COLO829 (cell line): Measurements from ENCODE around the gene SCFD2.

ENCODE experiments used
- DNase-seq: peaks from one replicate; pipeline ENCODE4 v3.0.0; 2012; ENCODE audit warnings: low spot score

The SCFD2 gene

GRCh38 chr4:53137468-53137867, 228.4 kb downstream of the SCFD2 start:
- DNase-seq = no peak

- DNase-seq = no peak
Measured at GRCh38 chr4:53136954-53137353, 228.9 kb downstream of the SCFD2 start.

GRCh38 chr4:53132132-53132891, 233.5 kb downstream of the SCFD2 start:
- DNase-seq = no peak

- no peak for DNase-seq
Measured at GRCh38 chr4:53131562-53131925, 234.3 kb downstream of the SCFD2 start.

- no peak for DNase-seq
Measured at GRCh38 chr4:53130896-53131561, 234.8 kb downstream of the SCFD2 start.

GRCh38 chr4:53128706-53129357, 237.0 kb downstream of the SCFD2 start:
- no peak for DNase-seq

- no peak for DNase-seq
Measured at GRCh38 chr4:53128231-53128630, 237.6 kb downstream of the SCFD2 start.

GRCh38 chr4:53127365-53127764, 238.5 kb downstream of the SCFD2 start:
- DNase-seq = no peak

- DNase-seq = no peak
Measured at GRCh38 chr4:53126099-53126498, 239.8 kb downstream of the SCFD2 start.

- no peak for DNase-seq
Measured at GRCh38 chr4:53123819-53124218, 242.0 kb downstream of the SCFD2 start.

- DNase-seq = no peak
Measured at GRCh38 chr4:53123171-53123570, 242.7 kb downstream of the SCFD2 start.

GRCh38 chr4:53122280-53123116, 243.4 kb downstream of the SCFD2 start:
- no peak for DNase-seq

- DNase-seq = no peak
Measured at GRCh38 chr4:53121264-53121865, 244.5 kb downstream of the SCFD2 start.

GRCh38 chr4:53120778-53121177, 245.1 kb downstream of the SCFD2 start:
- DNase-seq = no peak

GRCh38 chr4:53119680-53120079, 246.2 kb downstream of the SCFD2 start:
- DNase-seq = peak; percentile 75

GRCh38 chr4:53118676-53119075, 247.2 kb downstream of the SCFD2 start:
- DNase-seq = peak; percentile 70

- no peak for DNase-seq
Measured at GRCh38 chr4:53116954-53117353, 248.9 kb downstream of the SCFD2 start.

- no peak for DNase-seq
Measured at GRCh38 chr4:53113431-53114225, 252.2 kb downstream of the SCFD2 start.

GRCh38 chr4:53105313-53105712, 260.5 kb downstream of the SCFD2 start:
- no peak for DNase-seq

- no peak for DNase-seq
Measured at GRCh38 chr4:53103481-53103880, 262.4 kb downstream of the SCFD2 start.

- DNase-seq = no peak
Measured at GRCh38 chr4:53101191-53101581, 264.7 kb downstream of the SCFD2 start.
